ENCODE data around the gene POU3F1.
A peak's percentile ranks its signal among the peaks of the same experiment; 100 is the strongest.

Gene POU3F1

DNA sequence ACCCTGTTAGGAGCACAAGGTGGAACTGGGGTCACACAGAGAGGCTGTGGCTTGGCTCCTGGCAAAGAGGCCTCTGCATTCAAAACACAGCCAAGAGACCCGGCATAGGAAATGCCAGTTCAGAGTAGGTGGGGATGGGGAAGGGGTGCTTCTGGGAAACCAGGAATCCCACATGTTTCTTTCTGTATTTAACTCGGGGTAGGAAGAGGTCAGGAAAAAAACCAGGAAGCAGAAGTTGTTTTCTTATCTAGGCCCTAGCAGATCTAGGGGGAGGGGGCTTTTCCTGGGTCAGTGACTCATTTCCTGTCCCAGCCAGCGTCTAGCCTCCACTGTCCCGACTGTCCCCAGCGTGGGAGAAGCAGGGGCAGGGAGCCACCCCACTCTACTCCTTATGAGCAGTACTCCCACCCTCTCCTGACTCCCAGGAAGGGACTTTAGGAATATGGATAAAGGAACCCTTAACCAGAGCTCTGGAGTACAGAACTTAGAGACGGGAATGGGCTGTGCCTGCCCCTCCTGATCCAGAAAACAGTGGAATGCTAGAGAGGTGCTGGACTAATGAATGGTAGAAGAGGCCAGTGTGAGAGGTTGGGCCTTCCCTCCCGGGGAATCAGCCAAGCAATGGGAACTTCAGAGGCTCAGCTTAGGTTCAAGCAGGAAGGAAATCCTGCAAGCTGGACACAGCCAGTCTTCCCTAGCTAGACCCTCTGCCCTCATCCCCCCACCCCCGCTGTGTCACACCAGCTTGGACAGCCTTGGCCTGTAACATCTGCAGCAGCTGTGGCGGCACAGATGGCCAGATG is 47.0 kb downstream of the POU3F1 start:
- Histone ChIP-seq H3K9me2 (replicated peaks; ENCODE audit: control insufficient read depth, low read length) (no peaks in the 10 kb centered on the region), H3K9me3 (ENCODE audit: control insufficient read depth, insufficient read depth, low read length) (no peaks in the 10 kb centered on the region), H3K4me2 (ENCODE audit: low read length) (peak overlapping the region; percentile 46), H3K36me3 (ENCODE audit: control insufficient read depth, low read length) (no peaks in the 10 kb centered on the region), H3F3A (ENCODE audit: control insufficient read depth, insufficient read depth) (no peaks in the 10 kb centered on the region), H4K20me1 (ENCODE audit: control insufficient read depth, insufficient read depth, low read depth, low read length) (no peaks in the 10 kb centered on the region), H3K27me3 (ENCODE audit: control insufficient read depth, low read length) (peaks cover 11% of the 10 kb centered on the region), H3K79me2 (ENCODE audit: control insufficient read depth, low read length) (no peaks in the 10 kb centered on the region), H3K27ac (ENCODE audit: low read depth, low read length) (no peak overlapping the region), H3K4me3 (ENCODE audit: low read length) (peak overlapping the region; percentile 27; the same call in 1 of the 2 replicates), H3K4me1 (ENCODE audit: control insufficient read depth, low read length) (peaks cover 33% of the 10 kb centered on the region)
- TF ChIP-seq, protein P1, sequence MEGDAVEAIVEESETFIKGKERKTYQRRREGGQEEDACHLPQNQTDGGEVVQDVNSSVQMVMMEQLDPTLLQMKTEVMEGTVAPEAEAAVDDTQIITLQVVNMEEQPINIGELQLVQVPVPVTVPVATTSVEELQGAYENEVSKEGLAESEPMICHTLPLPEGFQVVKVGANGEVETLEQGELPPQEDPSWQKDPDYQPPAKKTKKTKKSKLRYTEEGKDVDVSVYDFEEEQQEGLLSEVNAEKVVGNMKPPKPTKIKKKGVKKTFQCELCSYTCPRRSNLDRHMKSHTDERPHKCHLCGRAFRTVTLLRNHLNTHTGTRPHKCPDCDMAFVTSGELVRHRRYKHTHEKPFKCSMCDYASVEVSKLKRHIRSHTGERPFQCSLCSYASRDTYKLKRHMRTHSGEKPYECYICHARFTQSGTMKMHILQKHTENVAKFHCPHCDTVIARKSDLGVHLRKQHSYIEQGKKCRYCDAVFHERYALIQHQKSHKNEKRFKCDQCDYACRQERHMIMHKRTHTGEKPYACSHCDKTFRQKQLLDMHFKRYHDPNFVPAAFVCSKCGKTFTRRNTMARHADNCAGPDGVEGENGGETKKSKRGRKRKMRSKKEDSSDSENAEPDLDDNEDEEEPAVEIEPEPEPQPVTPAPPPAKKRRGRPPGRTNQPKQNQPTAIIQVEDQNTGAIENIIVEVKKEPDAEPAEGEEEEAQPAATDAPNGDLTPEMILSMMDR (IDR thresholded peaks at IDR 0.05; ENCODE audit: low read depth, low read length, poor library complexity, severe bottlenecking) = no peak
- TF ChIP-seq EZH2phosphoT487 (IDR thresholded peaks at IDR 0.05; ENCODE audit: borderline replicate concordance, low read length) = no peak

DNA sequence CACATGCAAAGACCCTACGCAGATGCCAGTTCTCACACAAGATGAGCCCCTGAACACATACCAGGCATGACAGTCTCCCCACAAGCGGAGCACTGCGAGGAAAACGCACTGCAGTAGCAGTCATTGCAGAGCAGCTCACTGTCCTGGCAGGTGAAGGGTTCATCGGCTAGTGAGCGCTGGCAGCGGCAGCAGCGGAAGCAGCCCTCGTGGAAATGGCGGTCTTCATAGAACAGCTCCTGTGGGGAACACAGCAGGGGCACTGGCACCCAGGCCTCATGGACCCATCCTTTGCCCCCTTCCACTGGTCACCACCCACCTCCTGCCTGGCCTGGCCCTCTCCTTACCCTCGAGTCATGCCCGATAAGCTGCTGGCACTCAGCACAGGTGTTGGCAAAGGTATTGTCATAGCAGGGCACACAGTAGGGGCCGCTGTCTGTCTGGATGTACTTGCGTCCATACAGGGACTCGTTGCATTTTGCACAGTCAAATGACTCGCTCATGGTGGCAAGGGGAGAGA is 47.6 kb downstream of the POU3F1 start:
- no peaks in the 10 kb centered on the region for H4K20me1 ChIP-seq (ENCODE audit: control insufficient read depth, insufficient read depth, low read depth, low read length)
- H3K36me3 ChIP-seq (ENCODE audit: control insufficient read depth, low read length) = no peaks in the 10 kb centered on the region
- H3K4me1 ChIP-seq (ENCODE audit: control insufficient read depth, low read length) = peaks cover 27% of the 10 kb centered on the region
- no peaks in the 10 kb centered on the region for H3K9me3 ChIP-seq (ENCODE audit: control insufficient read depth, insufficient read depth, low read length)
- TF ChIP-seq, protein P1 (IDR thresholded peaks at IDR 0.05; ENCODE audit: low read depth, low read length, poor library complexity, severe bottlenecking) = no peak
- TF ChIP-seq EZH2phosphoT487 (IDR thresholded peaks at IDR 0.05; ENCODE audit: borderline replicate concordance, low read length) = no peak
- no peaks in the 10 kb centered on the region for H3F3A ChIP-seq (ENCODE audit: control insufficient read depth, insufficient read depth)
- peaks cover 5% of the 10 kb centered on the region for H3K27me3 ChIP-seq (ENCODE audit: control insufficient read depth, low read length)
- H3K4me3 ChIP-seq (ENCODE audit: low read length) = no peak overlapping the region
- no peaks in the 10 kb centered on the region for H3K79me2 ChIP-seq (ENCODE audit: control insufficient read depth, low read length)
- H3K9me2 ChIP-seq (replicated peaks; ENCODE audit: control insufficient read depth, low read length) = no peaks in the 10 kb centered on the region
- peak overlapping the region; percentile 46; the same call in 1 of the 2 replicates for H3K4me2 ChIP-seq (ENCODE audit: low read length)
- no peak overlapping the region for H3K27ac ChIP-seq (ENCODE audit: low read depth, low read length)

DNA sequence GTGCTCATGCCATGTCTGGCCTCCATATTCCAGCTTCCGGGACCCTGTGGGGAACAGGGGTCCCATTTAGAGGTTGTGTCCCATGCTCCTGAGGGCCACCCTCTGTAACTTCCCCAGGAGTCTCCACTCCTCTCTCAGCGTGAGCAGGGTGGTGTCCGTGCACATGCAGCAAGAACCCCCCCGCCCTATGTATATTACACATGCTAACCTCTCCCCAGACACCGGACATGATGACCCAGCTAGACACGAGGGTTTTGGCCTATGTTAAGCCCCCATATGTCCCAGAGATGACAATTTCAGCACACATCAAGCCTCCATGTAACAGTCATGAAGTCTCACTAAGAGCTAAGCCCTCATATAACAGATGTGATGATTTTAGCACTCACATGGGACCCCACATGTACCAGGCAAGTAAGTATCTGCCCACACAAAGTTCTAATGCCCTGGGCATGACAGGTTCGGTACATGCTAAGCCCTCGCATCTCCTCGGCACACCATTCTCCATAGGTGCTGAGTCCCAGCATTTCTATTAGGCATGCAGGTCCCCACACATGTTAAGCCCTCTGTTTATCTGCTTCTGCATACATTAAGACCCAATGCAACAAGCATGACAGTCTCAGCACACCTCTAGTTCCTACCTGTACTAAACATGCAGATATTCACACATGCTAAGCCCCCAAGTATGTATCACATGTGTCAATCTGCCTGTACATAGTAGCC is 48.3 kb downstream of the POU3F1 start:
- no peaks in the 10 kb centered on the region for H3K79me2 ChIP-seq (ENCODE audit: control insufficient read depth, low read length)
- TF ChIP-seq, protein P1 (IDR thresholded peaks at IDR 0.05; ENCODE audit: low read depth, low read length, poor library complexity, severe bottlenecking) = no peak
- TF ChIP-seq EZH2phosphoT487 (IDR thresholded peaks at IDR 0.05; ENCODE audit: borderline replicate concordance, low read length) = no peak
- no peak overlapping the region for H3K27ac ChIP-seq (ENCODE audit: low read depth, low read length)
- no peaks in the 10 kb centered on the region for H3K9me3 ChIP-seq (ENCODE audit: control insufficient read depth, insufficient read depth, low read length)
- H3K27me3 ChIP-seq (ENCODE audit: control insufficient read depth, low read length) = no peaks in the 10 kb centered on the region
- H3K4me3 ChIP-seq (ENCODE audit: low read length) = no peak overlapping the region
- no peaks in the 10 kb centered on the region for H3K36me3 ChIP-seq (ENCODE audit: control insufficient read depth, low read length)
- H3K9me2 ChIP-seq (replicated peaks; ENCODE audit: control insufficient read depth, low read length) = no peaks in the 10 kb centered on the region
- no peaks in the 10 kb centered on the region for H4K20me1 ChIP-seq (ENCODE audit: control insufficient read depth, insufficient read depth, low read depth, low read length)
- no peak overlapping the region for H3K4me2 ChIP-seq (ENCODE audit: low read length)
- H3K4me1 ChIP-seq (ENCODE audit: control insufficient read depth, low read length) = peaks cover 27% of the 10 kb centered on the region
- no peaks in the 10 kb centered on the region for H3F3A ChIP-seq (ENCODE audit: control insufficient read depth, insufficient read depth)
